IMR-90 (cell line): ENCODE measurements around the gene GRK5. TPM values are rescaled to one million over a fixed set of nuclear protein-coding genes. Genes with fewer than 3 reads are reported as not detected.

Experiments used
- ATAC-seq: fragments of 200-7000 bp; cut with Tn5 transposase; 2 replicates; pipeline ENCODE4 v1.9.1; 2020; ENCODE audit warnings: low read depth, mild to moderate bottlenecking, moderate library complexity
- BruUV-seq: library from RNA; stranded (reverse); fragments of 400-500 nt; replicated peaks from 2 replicates; lab custom pipeline; 2021; lab: Mats Ljungman, UMichigan
- CTCF ChIA-PET: fragments of 300-600 bp; formaldehyde crosslinking; extraction: SDS; loops from one replicate; lab custom pipeline; 2021; ENCODE audit warnings: antibody characterized with exemption; lab: Yijun Ruan, JAX
- POLR2A ChIA-PET: fragments of 300-600 bp; sonication (Branson Sonifier 250); formaldehyde crosslinking; loops from one replicate; lab custom pipeline; 2022; ENCODE audit warnings: antibody characterized with exemption; ENCODE audit not compliant: unreplicated experiment; lab: Charles Lee
- DNase-seq: peaks from one replicate; pipeline ENCODE4 v3.0.0; 2013
- H2AFZ ChIP-seq: replicated peaks from 2 replicates; pipeline ENCODE3; 2013; ENCODE audit warnings: low read length, mild to moderate bottlenecking; ENCODE audit not compliant: poor library complexity
- H2AK5ac ChIP-seq: 2 replicates; pipeline ENCODE4 v1.6.1; 2013; ENCODE audit warnings: low read depth, low read length, inconsistent platforms
- H2AK9ac ChIP-seq: replicated peaks from 2 replicates; pipeline ENCODE3; 2013; ENCODE audit warnings: mild to moderate bottlenecking, low read depth, low read length, moderate library complexity; ENCODE audit not compliant: poor library complexity
- H2BK120ac ChIP-seq: 2 replicates; pipeline ENCODE4 v1.6.1; 2013; ENCODE audit warnings: low read depth, low read length, inconsistent platforms
- H2BK15ac ChIP-seq: 3 replicates; pipeline ENCODE4 v1.6.1; 2013; ENCODE audit warnings: low read depth, low read length, inconsistent platforms
- H2BK20ac ChIP-seq: 2 replicates; pipeline ENCODE4 v1.6.1; 2013; ENCODE audit warnings: low read depth, mild to moderate bottlenecking, inconsistent platforms, low read length, moderate library complexity
- H2BK5ac ChIP-seq: 2 replicates; pipeline ENCODE4 v1.6.1; 2013; ENCODE audit warnings: mild to moderate bottlenecking, low read depth, low read length, inconsistent platforms; ENCODE audit not compliant: poor library complexity, severe bottlenecking
- H3K14ac ChIP-seq: replicated peaks from 2 replicates; pipeline ENCODE4 v1.6.1; 2013; ENCODE audit warnings: low read depth, low read length, inconsistent platforms
- H3K18ac ChIP-seq: 2 replicates; pipeline ENCODE4 v1.6.1; 2013; ENCODE audit warnings: low read depth, low read length, control low read depth
- H3K23ac ChIP-seq: 2 replicates; pipeline ENCODE4 v1.6.1; 2013; ENCODE audit warnings: low read depth, low read length, inconsistent platforms
- H3K27ac ChIP-seq: 2 replicates; pipeline ENCODE4 v1.5.1; 2013; ENCODE audit warnings: mild to moderate bottlenecking, control low read depth, low read length; ENCODE audit not compliant: insufficient read depth
- H3K27me3 ChIP-seq: 2 replicates; pipeline ENCODE4 v1.6.1; 2013; ENCODE audit warnings: low read length; ENCODE audit not compliant: control insufficient read depth, insufficient read depth
- H3K36me3 ChIP-seq: 2 replicates; pipeline ENCODE4 v1.6.1; 2013; ENCODE audit warnings: low read length, mixed read lengths; ENCODE audit not compliant: control insufficient read depth, insufficient read depth
- H3K4ac ChIP-seq: 2 replicates; pipeline ENCODE4 v1.6.1; 2013; ENCODE audit warnings: low read depth, low read length, inconsistent platforms
- H3K4me1 ChIP-seq: 2 replicates; pipeline ENCODE4 v1.6.1; 2013; ENCODE audit warnings: low read length, mixed read lengths; ENCODE audit not compliant: control insufficient read depth, insufficient read depth
- H3K4me2 ChIP-seq: 2 replicates; pipeline ENCODE4 v1.6.1; 2013; ENCODE audit warnings: low read depth, mild to moderate bottlenecking, control low read depth, low read length, moderate library complexity
- H3K4me3 ChIP-seq: 2 replicates; pipeline ENCODE4 v1.5.1; 2013; ENCODE audit warnings: low read depth, mild to moderate bottlenecking, control low read depth, low read length, moderate library complexity; ENCODE audit not compliant: insufficient read depth
- H3K56ac ChIP-seq: 2 replicates; pipeline ENCODE4 v1.6.1; 2013; ENCODE audit warnings: low read length, inconsistent platforms; ENCODE audit not compliant: insufficient read depth; ENCODE audit errors: extremely low read depth
- H3K79me1 ChIP-seq, 2 experiments: 2 replicates each; pipeline ENCODE4 v1.6.1; 2013; ENCODE audit warnings: low read length in 2 of 2, inconsistent platforms in 1 of 2, low read depth in 1 of 2
- H3K9ac ChIP-seq: 2 replicates; pipeline ENCODE4 v1.6.1; 2013; ENCODE audit warnings: low read depth, low read length, control low read depth
- H3K9me1 ChIP-seq: 2 replicates; pipeline ENCODE4 v1.6.1; 2013; ENCODE audit warnings: low read length, inconsistent platforms; ENCODE audit not compliant: insufficient read depth
- H3K9me3 ChIP-seq: 2 replicates; pipeline ENCODE4 v1.6.1; 2013; ENCODE audit warnings: low read length; ENCODE audit not compliant: control insufficient read depth, insufficient read depth
- H4K20me1 ChIP-seq: 2 replicates; pipeline ENCODE4 v1.6.1; 2013; ENCODE audit warnings: low read length, inconsistent platforms; ENCODE audit not compliant: insufficient read depth
- H4K5ac ChIP-seq: 2 replicates; pipeline ENCODE4 v1.6.1; 2013; ENCODE audit warnings: mild to moderate bottlenecking, low read depth, low read length, control low read depth
- H4K8ac ChIP-seq, 2 experiments: 2 replicates each; pipeline ENCODE4 v1.6.1; 2013; ENCODE audit warnings: low read depth in 2 of 2, low read length in 2 of 2, control low read depth in 1 of 2, inconsistent platforms in 1 of 2
- H4K91ac ChIP-seq: 2 replicates; pipeline ENCODE4 v1.6.1; 2013; ENCODE audit warnings: low read depth, low read length, inconsistent platforms; ENCODE audit not compliant: insufficient read depth
- WGBS, 2 experiments: methylation state at CpG; one replicate each; pipeline versions ENCODE4 v1.1.5 to v1.1.7; 2013; ENCODE audit warnings: missing lambda C conversion rate in 2 of 2; ENCODE audit not compliant: insufficient read length in 1 of 2; ENCODE audit errors: extremely low coverage in 2 of 2; 5-methylcytosine and 5-hydroxymethylcytosine counted together
- dilution Hi-C: fragments of 300-500 bp; cut with HindIII; formaldehyde crosslinking; loops from one replicate; pipeline ENCODE4 v1.14.3; 2018; ENCODE audit warnings: low sequenced_read_pairs; ENCODE audit not compliant: unreplicated experiment
- in situ Hi-C: fragments of 300-500 bp; cut with MboI; formaldehyde crosslinking; loops from 3 replicates; pipeline ENCODE4 v1.14.3; 2019; ENCODE audit warnings: low sequenced_read_pairs, inconsistent platforms, mixed read lengths
- intact Hi-C: fragments of 100-400 bp; cut with micrococcal nuclease; formaldehyde crosslinking; loops from 2 replicates; pipeline ENCODE4 v1.10.0; 2022
- polyA plus RNA-seq, 3 experiments: library from polyadenylated mRNA; depleted of rRNA; stranded (reverse); fragments of >200 nt; gene quantifications; 2 replicates each; pipeline ENCODE4 v1.2.3, GENCODE V29; 2012; ENCODE audit warnings: low replicate concordance in 1 of 3
- total RNA-seq: library from RNA; depleted of rRNA; stranded (reverse); fragments of >200 nt; gene quantifications from 2 replicates; pipeline ENCODE4 v1.2.3, GENCODE V29; 2012
- TF ChIP-seq, protein P1 (sequence below): fragments of 150-350 bp; IDR thresholded peaks from 2 replicates; pipeline ENCODE4 v1.6.1; 2016; ENCODE audit warnings: low read depth, mild to moderate bottlenecking, low read length, moderate library complexity, borderline replicate concordance
- TF ChIP-seq, protein P2 (sequence below): conservative IDR thresholded peaks from 2 replicates; pipeline ENCODE4 v1.5.1; 2012; ENCODE audit warnings: mild to moderate bottlenecking, low read depth, low read length, improper control_type of control experiment

Gene GRK5
- total and polyA plus RNA-seq, 2 of the 4 experiments (the other 2 are of a cell fraction): 12.9 to 16.3 TPM

DNA sequence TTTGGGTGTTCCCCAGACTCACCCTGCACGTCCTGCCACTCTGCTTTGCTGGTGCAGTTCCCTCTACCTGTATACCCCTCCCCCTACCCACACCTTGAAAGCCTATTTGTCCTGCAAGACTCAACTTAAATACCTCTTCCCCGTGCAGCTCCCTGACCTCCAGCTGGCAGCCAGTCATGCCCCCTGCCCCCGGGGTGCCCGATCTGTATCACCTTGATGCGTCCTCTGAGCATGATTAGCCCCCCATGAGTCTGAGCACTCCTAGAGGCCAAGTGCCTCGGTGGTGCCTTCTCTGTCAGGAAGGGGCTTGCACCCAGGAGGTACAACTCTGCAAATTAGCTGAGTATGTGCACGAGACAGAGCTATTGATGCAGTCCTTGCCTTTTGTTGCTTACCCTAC lies 240.1 kb downstream of the GRK5 start:
- dilution Hi-C loops (no loop called here), intact Hi-C loops (loop anchor here (5.0 kb wide), 2 partner anchors 95 to 310 kb away; partner anchors contain the start of gene RGS10), in situ Hi-C loops (loop anchor here (5.0 kb wide), 1 partner anchor 250 kb away; no protein-coding TSS in a partner anchor)
- H3K14ac ChIP-seq: no peak overlapping the region
- no peak overlapping the region for H3K27ac ChIP-seq
- no peak overlapping the region for H3K56ac ChIP-seq
- H3K4me1 ChIP-seq: peaks cover 6% of the 10 kb centered on the region; the same call in 1 of the 2 replicates
- no peak overlapping the region for H4K5ac ChIP-seq
- peaks cover 7% of the 10 kb centered on the region for H4K20me1 ChIP-seq
- no peak overlapping the region for H4K91ac ChIP-seq
- H3K36me3 ChIP-seq: peaks cover 81% of the 10 kb centered on the region
- no peak overlapping the region for H2BK5ac ChIP-seq
- H4K8ac ChIP-seq: no peak overlapping the region
- no peak overlapping the region for H2BK15ac ChIP-seq
- no peak overlapping the region for H3K23ac ChIP-seq
- 88% methylated on average over 4 of the region's 7 CpGs; no CpG with 5 or more reads in 1 of the 2 experiments for WGBS, 2 experiments
- no peak overlapping the region for H2AK5ac ChIP-seq
- no peak overlapping the region for H3K9ac ChIP-seq
- H3K9me3 ChIP-seq: no peaks in the 10 kb centered on the region
- BruUV-seq: no TSS peak
- ChIA-PET CTCF (no interaction called here), POLR2A (no interaction called here)
- H3K18ac ChIP-seq: no peak overlapping the region
- H2AK9ac ChIP-seq: peak overlapping the region; percentile 15
- H3K4me2 ChIP-seq: no peak overlapping the region
- ATAC-seq (no peak), DNase-seq (no peak)
- H2BK120ac ChIP-seq: no peak overlapping the region
- H3K79me1 ChIP-seq: peaks cover 0 to 10% of the 10 kb centered on the region in 2 experiments; a peak in 1 of 4 replicates
- TF ChIP-seq, protein P1, sequence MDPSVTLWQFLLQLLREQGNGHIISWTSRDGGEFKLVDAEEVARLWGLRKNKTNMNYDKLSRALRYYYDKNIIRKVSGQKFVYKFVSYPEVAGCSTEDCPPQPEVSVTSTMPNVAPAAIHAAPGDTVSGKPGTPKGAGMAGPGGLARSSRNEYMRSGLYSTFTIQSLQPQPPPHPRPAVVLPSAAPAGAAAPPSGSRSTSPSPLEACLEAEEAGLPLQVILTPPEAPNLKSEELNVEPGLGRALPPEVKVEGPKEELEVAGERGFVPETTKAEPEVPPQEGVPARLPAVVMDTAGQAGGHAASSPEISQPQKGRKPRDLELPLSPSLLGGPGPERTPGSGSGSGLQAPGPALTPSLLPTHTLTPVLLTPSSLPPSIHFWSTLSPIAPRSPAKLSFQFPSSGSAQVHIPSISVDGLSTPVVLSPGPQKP: no peak
- TF ChIP-seq, protein P2, sequence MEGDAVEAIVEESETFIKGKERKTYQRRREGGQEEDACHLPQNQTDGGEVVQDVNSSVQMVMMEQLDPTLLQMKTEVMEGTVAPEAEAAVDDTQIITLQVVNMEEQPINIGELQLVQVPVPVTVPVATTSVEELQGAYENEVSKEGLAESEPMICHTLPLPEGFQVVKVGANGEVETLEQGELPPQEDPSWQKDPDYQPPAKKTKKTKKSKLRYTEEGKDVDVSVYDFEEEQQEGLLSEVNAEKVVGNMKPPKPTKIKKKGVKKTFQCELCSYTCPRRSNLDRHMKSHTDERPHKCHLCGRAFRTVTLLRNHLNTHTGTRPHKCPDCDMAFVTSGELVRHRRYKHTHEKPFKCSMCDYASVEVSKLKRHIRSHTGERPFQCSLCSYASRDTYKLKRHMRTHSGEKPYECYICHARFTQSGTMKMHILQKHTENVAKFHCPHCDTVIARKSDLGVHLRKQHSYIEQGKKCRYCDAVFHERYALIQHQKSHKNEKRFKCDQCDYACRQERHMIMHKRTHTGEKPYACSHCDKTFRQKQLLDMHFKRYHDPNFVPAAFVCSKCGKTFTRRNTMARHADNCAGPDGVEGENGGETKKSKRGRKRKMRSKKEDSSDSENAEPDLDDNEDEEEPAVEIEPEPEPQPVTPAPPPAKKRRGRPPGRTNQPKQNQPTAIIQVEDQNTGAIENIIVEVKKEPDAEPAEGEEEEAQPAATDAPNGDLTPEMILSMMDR: no peak
- H3K4ac ChIP-seq: no peak overlapping the region
- no peak overlapping the region for H3K4me3 ChIP-seq
- peaks cover 5% of the 10 kb centered on the region; the same call in 1 of the 2 replicates for H3K9me1 ChIP-seq
- H2BK20ac ChIP-seq: no peak overlapping the region
- H2AFZ ChIP-seq: no peak overlapping the region
- no peaks in the 10 kb centered on the region for H3K27me3 ChIP-seq
